Activated CD4-positive, CD25-positive, alpha-beta regulatory T cell (primary cell): ENCODE results near the gene CD3D.

ENCODE experiments used
- DNase-seq, 4 experiments: peaks; one replicate each; lab custom pipeline; 2025; lab: John Stamatoyannopoulos, UW

Gene CD3D

DNA sequence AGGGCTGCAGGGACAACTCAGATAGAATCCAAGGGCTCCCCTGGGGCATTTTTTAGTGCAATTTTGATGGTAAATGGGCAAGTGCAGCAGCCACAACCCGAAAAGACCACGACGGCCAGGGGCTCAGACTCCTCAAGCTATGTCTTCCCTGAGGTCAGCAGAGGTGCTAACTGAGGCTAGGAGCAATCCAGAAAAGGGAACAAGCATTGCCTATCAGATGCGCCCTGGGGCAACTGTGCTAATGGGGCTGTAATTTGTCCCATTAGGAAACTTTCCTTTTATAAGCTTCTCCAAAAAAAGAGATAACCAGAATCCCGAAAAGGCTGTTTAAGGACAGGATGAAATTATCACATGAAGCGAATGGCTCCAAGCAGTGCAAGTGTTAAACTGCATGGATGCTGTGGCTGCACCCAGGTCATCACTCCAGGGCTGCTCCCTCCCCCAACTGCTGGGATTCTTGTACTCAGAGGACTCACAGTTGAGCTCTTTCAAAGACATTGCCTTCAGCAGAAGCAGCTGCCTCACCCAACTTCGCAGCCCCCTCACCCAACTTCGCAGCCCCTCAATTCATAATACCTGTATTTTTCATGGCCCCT lies 40.8 kb downstream of the CD3D start:
- no peak for DNase-seq

- DNase-seq: no peak
Measured at GRCh38 chr11:118295815-118296454, 46.6 kb downstream of the CD3D start.

- DNase-seq: no peak
Measured at GRCh38 chr11:118295199-118295598, 47.3 kb downstream of the CD3D start.

DNA sequence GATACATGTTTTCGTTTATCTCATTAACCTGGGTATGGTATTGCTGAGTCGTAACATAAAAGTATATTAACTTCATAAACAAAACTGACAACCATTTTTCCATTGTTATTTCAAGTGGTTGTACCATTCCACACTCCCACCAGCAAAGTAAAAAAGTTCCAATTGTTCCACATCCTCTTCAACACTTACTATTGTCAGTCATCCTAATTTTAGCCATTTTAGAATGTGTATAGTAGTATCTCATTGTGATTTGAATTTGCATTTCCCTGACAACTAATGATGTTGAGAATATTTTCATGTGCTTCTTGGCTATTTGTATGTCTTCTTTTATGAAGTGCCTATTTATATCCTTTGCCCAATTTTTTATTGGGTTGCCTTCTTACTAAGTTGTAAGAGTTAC lies 48.5 kb downstream of the CD3D start:
- DNase-seq: no peak

DNA sequence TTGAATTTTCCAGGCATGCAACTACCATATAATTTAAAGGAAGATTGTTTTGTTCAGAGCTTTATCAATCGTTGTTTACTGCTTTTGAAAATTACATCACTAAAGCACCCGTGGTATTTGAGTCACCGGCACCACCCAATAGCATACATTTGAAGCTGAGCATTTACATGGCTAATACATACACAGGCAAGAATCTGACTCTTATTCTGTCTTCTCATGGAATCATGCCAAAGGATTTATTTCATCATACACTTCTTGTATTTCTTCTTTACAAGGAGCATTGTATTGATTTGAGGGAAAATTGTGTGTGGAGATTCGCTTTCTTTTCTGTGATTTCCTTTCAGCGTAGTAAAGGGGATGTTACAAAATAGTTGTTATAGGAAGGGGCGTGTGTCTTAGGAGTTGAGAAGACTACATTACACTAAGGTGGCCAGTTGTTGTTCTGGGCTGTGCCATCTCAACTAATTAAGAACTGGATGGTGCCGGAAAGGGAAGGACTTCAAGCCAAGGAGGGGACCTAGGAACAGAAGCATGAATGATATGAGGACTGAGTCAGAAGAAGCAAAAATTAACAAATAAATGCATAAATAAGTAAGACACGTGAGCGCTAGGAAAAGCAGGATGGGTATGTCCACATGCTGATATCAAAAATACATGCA lies 50.9 kb downstream of the CD3D start:
- DNase-seq: no peak

- no peak for DNase-seq
Measured at GRCh38 chr11:118290923-118291322, 51.6 kb downstream of the CD3D start.

DNA sequence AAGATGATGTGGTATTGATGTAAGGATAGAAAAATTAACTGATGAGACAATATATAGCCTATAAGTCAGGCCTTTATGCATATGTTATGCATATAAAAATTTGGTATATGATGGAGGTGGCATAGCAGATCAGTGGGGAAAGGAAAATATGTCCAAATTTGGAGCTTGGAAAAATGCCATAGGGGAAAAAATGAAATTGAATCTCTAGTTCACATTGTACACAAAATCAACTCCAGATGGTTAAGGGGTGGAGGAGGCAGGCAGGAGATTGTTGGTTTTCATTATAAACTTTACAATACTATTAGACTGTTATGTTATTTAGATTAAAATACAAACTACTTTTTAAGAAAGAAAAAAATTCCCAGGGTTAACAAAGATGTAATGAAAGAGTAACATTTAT lies 53.1 kb downstream of the CD3D start:
- DNase-seq: no peak
